ENCODE measurements around the gene ATP5F1E. TPM values are rescaled to one million over a fixed set of nuclear protein-coding genes. Genes with fewer than 3 reads are reported as not detected.

ATP5F1E gene
- total RNA-seq: 10 to 100 TPM in 3 of 4 donors, 1 to 10 TPM in 1; 9.9 to 21.1 (median 15.2) TPM

- WGBS, 2 donors: 0 to 1% methylated on average over 18 to 27 of the region's 86 CpGs
- intact Hi-C loops (cut with DNase I; ENCODE audit: low total_unique reads): no loop called here
- peak; percentile 93 to 99 for DNase-seq (ENCODE audit: low spot score in 2 of 2)
- TF ChIP-seq CTCF (IDR thresholded peaks at IDR 0.05) (peak in 1 of 3 donors; percentile 7), POLR2A (IDR thresholded peaks at IDR 0.05) (peak in 1 of 2 donors; percentile 79)
- peak within 1 kb of the TSS; percentile 80 for H3K4me3 ChIP-seq (ENCODE audit: low read depth, poor library complexity, severe bottlenecking)
These were observed at the start of gene ATP5F1E for GRCh38 chr20:59032023-59032712. TSS of gene ATP5F1E (minus strand) at chr20:59032335. CDS start at chr20:59032251, 84 bp downstream.

DNA sequence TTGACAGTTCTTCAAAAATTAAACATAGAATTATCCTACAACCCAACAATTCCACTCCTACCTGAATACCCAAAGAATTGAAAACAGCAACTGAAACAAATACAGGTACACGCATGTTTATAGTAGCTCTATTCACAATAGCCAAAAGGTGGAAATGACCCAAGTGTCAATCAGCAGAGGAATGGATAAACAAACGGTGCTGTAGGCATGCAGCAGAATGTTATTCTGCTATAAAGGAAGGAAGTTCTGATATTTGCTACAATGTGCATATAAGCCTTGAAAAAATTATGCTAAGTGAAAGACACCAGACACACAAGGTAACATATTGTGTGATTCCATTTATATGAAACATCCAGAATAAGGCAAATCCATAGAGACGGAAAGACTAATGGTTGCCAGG, 48.9 kb upstream of the ATP5F1E start:
- 47 to 49% methylated on average over 3 of the region's 3 CpGs for WGBS, 2 donors
- TF ChIP-seq CTCF (IDR thresholded peaks at IDR 0.05): no peak
- no peak for TF ChIP-seq POLR2A (IDR thresholded peaks at IDR 0.05)
- intact Hi-C loops (cut with DNase I; ENCODE audit: low total_unique reads): no loop called here
- DNase-seq (ENCODE audit: low spot score in 2 of 2): no peak
- H3K4me3 ChIP-seq (ENCODE audit: low read depth, poor library complexity, severe bottlenecking): no peak overlapping the region

DNA sequence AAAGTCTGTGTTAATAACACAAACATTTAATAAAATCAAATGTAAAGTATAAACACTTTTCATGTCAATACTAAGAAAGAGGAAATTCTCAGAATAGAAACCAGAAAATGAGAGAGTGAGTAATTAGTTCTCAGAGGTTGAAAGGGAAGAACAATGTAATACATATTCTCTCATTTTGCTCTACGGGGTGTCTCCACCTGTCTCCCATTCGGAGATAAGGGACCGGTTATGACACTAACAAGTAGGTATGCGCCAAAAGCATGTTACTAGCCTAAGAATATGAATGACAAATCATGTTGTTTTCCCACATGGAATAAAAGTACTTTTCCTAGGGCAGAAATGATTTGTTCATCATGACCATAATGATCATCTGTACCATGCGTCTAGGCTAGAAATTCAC, 46.1 kb upstream of the ATP5F1E start:
- no peak for TF ChIP-seq CTCF (IDR thresholded peaks at IDR 0.05)
- TF ChIP-seq POLR2A (IDR thresholded peaks at IDR 0.05): no peak
- 69 to 74% methylated on average over 5 of the region's 5 CpGs for WGBS, 2 donors
- intact Hi-C loops (cut with DNase I; ENCODE audit: low total_unique reads): no loop called here
- no peak overlapping the region for H3K4me3 ChIP-seq (ENCODE audit: low read depth, poor library complexity, severe bottlenecking)
- DNase-seq (ENCODE audit: low spot score in 2 of 2): no peak

GRCh38 chr20:59077705-59078104, 45.6 kb upstream of the ATP5F1E start:
- DNase-seq (ENCODE audit: low spot score in 2 of 2): no peak
- intact Hi-C loops (cut with DNase I; ENCODE audit: low total_unique reads): no loop called here
- 61 to 62% methylated on average over 1 of the region's 1 CpG for WGBS, 2 donors
- H3K4me3 ChIP-seq (ENCODE audit: low read depth, poor library complexity, severe bottlenecking): no peak overlapping the region
- TF ChIP-seq POLR2A (IDR thresholded peaks at IDR 0.05) (no peak), CTCF (IDR thresholded peaks at IDR 0.05) (no peak)

GRCh38 chr20:59075934-59076508, 43.9 kb upstream of the ATP5F1E start:
- intact Hi-C loops (cut with DNase I; ENCODE audit: low total_unique reads): no loop called here
- 76 to 80% methylated on average over 4 of the region's 4 CpGs for WGBS, 2 donors
- DNase-seq (ENCODE audit: low spot score in 2 of 2): no peak
- no peak for TF ChIP-seq POLR2A (IDR thresholded peaks at IDR 0.05)
- TF ChIP-seq CTCF (IDR thresholded peaks at IDR 0.05): no peak
- H3K4me3 ChIP-seq (ENCODE audit: low read depth, poor library complexity, severe bottlenecking): no peak overlapping the region

All from lower leg skin (tissue), 4 donors.